Activated CD8-positive, alpha-beta T cell treated with anti-CD3 and anti-CD28 coated beads for 36 hours (primary cell): ENCODE results near the gene COL20A1. TPM values are rescaled to one million over a fixed set of nuclear protein-coding genes. Genes with fewer than 3 reads are reported as not detected.
A peak's percentile ranks its signal among the peaks of the same experiment; 100 is the strongest.

ENCODE experiments used
- ATAC-seq: fragments of 200-7000 bp; cut with Tn5 transposase; one replicate; pipeline ENCODE4 v1.10.0; 2021; ENCODE audit warnings: mild to moderate bottlenecking, moderate library complexity
- CTCF ChIA-PET: fragments of 350-600 bp; sonication (Branson Sonifier 250); formaldehyde crosslinking; loops from one replicate; lab custom pipeline; 2021; ENCODE audit warnings: antibody characterized with exemption; lab: Charles Lee
- POLR2A ChIA-PET: fragments of 350-600 bp; sonication (Branson Sonifier 250); formaldehyde crosslinking; loops from one replicate; lab custom pipeline; 2021; ENCODE audit warnings: antibody characterized with exemption; lab: Charles Lee
- DNase-seq: peaks from one replicate; pipeline ENCODE4 v3.0.0-alpha.2; 2020
- H3K27ac Mint-ChIP-seq: one replicate; pipeline ENCODE4 v1.8.0; 2021; ENCODE audit warnings: mild to moderate bottlenecking, mixed read lengths
- H3K27me3 Mint-ChIP-seq: one replicate; pipeline ENCODE4 v1.8.0; 2021; ENCODE audit warnings: mixed read lengths
- H3K36me3 Mint-ChIP-seq: one replicate; pipeline ENCODE4 v1.8.0; 2021; ENCODE audit warnings: low read depth, mixed read lengths
- H3K4me1 Mint-ChIP-seq: one replicate; pipeline ENCODE4 v1.8.0; 2021; ENCODE audit warnings: low read depth, mixed read lengths
- H3K4me3 Mint-ChIP-seq: one replicate; pipeline ENCODE4 v1.8.0; 2021; ENCODE audit warnings: mild to moderate bottlenecking, moderate library complexity, mixed read lengths
- H3K9me3 Mint-ChIP-seq: one replicate; pipeline ENCODE4 v1.8.0; 2021; ENCODE audit warnings: mixed read lengths
- intact Hi-C: fragments of 100-400 bp; cut with micrococcal nuclease; formaldehyde crosslinking; loops from one replicate; pipeline ENCODE4 v1.10.0; 2022
- total RNA-seq, 2 experiments: library from RNA; stranded (reverse); gene quantifications; one replicate each; pipeline ENCODE4 v1.2.3, GENCODE V29; 2021
- TF ChIP-seq, protein P1 (sequence below): fragments of 200-600 bp; IDR thresholded peaks from one replicate; pipeline ENCODE4 v1.8.0; 2022; ENCODE audit warnings: antibody characterized with exemption, mild to moderate bottlenecking

The COL20A1 gene
- total RNA-seq, 2 experiments from 2014 or later = 0.04 TPM; not detected in 1

DNA sequence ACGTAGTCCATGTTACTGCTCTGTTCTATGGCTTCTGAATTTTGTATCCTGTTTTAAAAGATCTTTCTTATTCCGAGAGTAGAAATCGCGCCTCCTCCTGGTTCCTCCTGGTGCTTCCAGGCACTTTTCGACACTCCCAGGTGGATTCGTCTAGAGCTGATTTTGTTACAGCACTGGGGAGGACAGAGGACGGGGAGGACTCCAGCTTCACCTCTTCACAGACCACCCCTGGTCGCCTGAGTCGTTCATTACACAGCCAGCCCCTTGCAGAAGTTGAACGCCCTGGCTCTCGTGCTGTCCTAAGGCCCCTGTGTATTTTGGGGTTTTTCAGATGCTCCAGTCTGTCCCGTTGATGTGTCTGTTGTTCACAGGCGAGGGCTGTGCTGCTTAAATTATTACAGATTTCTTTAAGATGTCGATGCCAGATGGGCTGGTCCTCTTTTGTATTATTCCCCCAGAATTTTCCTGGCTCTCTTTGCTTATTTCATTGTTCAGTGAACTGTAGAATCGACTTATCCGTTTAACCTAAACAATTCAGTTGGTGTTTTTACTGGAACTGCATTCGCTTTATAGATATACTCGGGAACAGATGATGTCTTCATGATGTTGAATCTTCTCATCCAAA is 30.5 kb downstream of the COL20A1 start:
- Mint-ChIP-seq H3K4me1 (no peaks in the 10 kb centered on the region), H3K9me3 (no peaks in the 10 kb centered on the region), H3K27me3 (no peaks in the 10 kb centered on the region), H3K36me3 (no peaks in the 10 kb centered on the region), H3K4me3 (no peak overlapping the region), H3K27ac (no peak overlapping the region)
- ATAC-seq (no peak), DNase-seq (no peak)
- POLR2A ChIA-PET = no interaction called here
- TF ChIP-seq, protein P1, sequence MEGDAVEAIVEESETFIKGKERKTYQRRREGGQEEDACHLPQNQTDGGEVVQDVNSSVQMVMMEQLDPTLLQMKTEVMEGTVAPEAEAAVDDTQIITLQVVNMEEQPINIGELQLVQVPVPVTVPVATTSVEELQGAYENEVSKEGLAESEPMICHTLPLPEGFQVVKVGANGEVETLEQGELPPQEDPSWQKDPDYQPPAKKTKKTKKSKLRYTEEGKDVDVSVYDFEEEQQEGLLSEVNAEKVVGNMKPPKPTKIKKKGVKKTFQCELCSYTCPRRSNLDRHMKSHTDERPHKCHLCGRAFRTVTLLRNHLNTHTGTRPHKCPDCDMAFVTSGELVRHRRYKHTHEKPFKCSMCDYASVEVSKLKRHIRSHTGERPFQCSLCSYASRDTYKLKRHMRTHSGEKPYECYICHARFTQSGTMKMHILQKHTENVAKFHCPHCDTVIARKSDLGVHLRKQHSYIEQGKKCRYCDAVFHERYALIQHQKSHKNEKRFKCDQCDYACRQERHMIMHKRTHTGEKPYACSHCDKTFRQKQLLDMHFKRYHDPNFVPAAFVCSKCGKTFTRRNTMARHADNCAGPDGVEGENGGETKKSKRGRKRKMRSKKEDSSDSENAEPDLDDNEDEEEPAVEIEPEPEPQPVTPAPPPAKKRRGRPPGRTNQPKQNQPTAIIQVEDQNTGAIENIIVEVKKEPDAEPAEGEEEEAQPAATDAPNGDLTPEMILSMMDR = no peak
- CTCF ChIA-PET = no interaction called here
- intact Hi-C loops = no loop called here

GRCh38 chr20:63325021-63325471 is 32.1 kb downstream of the COL20A1 start:
- Mint-ChIP-seq H3K27me3 (no peaks in the 10 kb centered on the region), H3K9me3 (no peaks in the 10 kb centered on the region), H3K36me3 (no peaks in the 10 kb centered on the region), H3K27ac (no peak overlapping the region), H3K4me1 (no peaks in the 10 kb centered on the region), H3K4me3 (no peak overlapping the region)
- ATAC-seq = no peak
- TF ChIP-seq, protein P1 = no peak
- CTCF ChIA-PET = interaction anchor here (1.5 kb wide), 1 partner anchor 15 kb away, joined by 4 read pairs; no protein-coding TSS in a partner anchor
- DNase-seq = no peak
- intact Hi-C loops = no loop called here
- POLR2A ChIA-PET = no interaction called here

GRCh38 chr20:63325554-63326313 is 32.7 kb downstream of the COL20A1 start:
- no peaks in the 10 kb centered on the region for H3K36me3 Mint-ChIP-seq
- no peaks in the 10 kb centered on the region for H3K4me1 Mint-ChIP-seq
- H3K27me3 Mint-ChIP-seq = no peaks in the 10 kb centered on the region
- intact Hi-C loops = no loop called here
- DNase-seq = no peak
- no peak overlapping the region for H3K27ac Mint-ChIP-seq
- ChIA-PET CTCF (interaction anchor here (1.5 kb wide), 1 partner anchor 16 kb away, joined by 4 read pairs; no protein-coding TSS in a partner anchor), POLR2A (no interaction called here)
- ATAC-seq = no peak
- TF ChIP-seq, protein P1 = no peak
- H3K9me3 Mint-ChIP-seq = no peaks in the 10 kb centered on the region
- H3K4me3 Mint-ChIP-seq = no peak overlapping the region

DNA sequence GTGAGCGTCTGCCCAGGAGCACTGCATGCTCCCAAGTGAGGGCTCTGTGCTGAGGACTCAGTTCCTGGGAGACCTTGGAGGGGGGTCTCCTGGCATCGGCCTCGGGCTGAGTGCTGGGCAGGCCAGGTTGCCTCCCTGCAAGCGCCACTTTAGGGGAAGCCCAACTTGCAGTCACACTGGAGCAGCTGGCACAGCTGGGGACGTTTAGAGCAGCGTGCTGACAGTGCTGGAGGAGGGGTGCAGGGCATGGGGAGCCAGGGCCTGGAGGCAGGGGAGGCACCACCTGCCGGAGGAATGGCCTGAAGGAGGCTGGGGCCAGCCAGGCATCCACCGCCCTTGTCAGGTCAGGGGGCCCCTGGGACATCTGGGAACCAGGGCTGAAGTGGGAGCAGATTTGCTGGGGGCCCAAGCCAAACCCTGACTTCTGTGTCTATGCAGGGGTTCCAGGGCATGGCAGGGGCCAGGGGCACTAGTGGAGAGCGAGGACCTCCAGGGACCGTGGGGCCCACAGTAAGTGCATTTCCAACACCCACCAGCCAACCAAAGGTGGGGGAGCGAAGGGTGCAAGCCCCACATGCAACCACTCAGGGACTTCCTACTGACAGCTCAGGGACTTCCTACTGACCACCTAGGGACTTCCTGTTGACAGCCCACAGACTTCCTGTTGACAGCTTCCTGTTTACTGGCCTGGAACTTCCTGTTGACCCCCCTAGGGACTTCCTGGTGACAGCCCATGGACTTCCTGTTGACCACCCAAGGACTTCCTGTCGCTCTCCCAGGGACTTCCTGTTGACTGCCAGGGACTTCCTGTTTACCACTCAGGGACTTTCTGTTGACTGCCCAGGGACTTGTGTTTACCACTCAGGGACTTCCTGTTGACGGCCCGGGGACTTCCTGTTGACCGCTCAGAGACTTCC is 33.6 kb downstream of the COL20A1 start:
- DNase-seq (no peak), ATAC-seq (no peak)
- ChIA-PET POLR2A (no interaction called here), CTCF (no interaction called here)
- intact Hi-C loops = no loop called here
- Mint-ChIP-seq H3K4me3 (no peak overlapping the region), H3K36me3 (no peaks in the 10 kb centered on the region), H3K27ac (peak overlapping the region; percentile 63), H3K4me1 (no peaks in the 10 kb centered on the region), H3K9me3 (peaks cover 2% of the 10 kb centered on the region), H3K27me3 (peaks cover under 1% of the 10 kb centered on the region)
- TF ChIP-seq, protein P1 = no peak
